Lower leg skin (tissue), 3 donors: ENCODE data around the gene COBL.

ENCODE experiments used
- CTCF ChIP-seq, 3 donors: fragments of 450-650 bp; IDR thresholded peaks; one replicate each; pipeline ENCODE4 v1.5.1; 2016; ENCODE audit warnings: antibody characterized with exemption in 3 of 3, mild to moderate bottlenecking in 3 of 3, moderate library complexity in 2 of 3
- POLR2A ChIP-seq, 2 donors: fragments of 450-650 bp; IDR thresholded peaks; one replicate each; pipeline ENCODE4 v1.6.1; 2016 to 2017; ENCODE audit warnings: antibody characterized with exemption in 2 of 2, mild to moderate bottlenecking in 1 of 2, moderate library complexity in 1 of 2

DNA sequence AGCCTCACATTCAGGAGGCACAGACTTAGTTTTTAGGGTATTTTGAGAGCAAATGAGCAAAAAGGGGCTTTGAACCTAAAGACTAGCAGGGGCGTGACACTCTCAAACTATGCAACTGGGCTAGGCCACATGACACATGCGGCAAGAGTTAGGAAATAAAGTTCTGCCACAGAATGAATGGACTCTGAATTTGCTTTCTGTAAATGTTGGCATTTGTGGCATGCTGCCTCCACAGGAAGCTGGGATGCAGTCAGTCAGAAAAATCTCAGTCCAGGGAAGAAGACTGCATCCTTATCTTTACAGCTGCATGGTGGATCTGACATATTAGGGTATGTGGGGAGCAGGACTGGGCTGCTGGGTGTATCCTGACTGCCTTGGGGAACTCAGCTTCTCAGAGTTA is 181.0 kb downstream of the COBL start:
- TF ChIP-seq POLR2A (IDR thresholded peaks at IDR 0.05) (no peak), CTCF (IDR thresholded peaks at IDR 0.05) (no peak)
